Natural killer cell (primary cell): ENCODE data around the gene BCL2L13. TPM values are rescaled to one million over a fixed set of nuclear protein-coding genes. Genes with fewer than 3 reads are reported as not detected.
A peak's percentile ranks its signal among the peaks of the same experiment; 100 is the strongest.

Experiments
- ATAC-seq, 3 donors: fragments of 150-1000 bp in 2 of 3; fragments of 200-7000 bp in 1 of 3; cut with Tn5 transposase; 1 replicate in 1 of 3; 2 replicates in 2 of 3; pipeline ENCODE4 v1.10.0; 2021; ENCODE audit warnings: mild to moderate bottlenecking in 2 of 3, moderate library complexity in 2 of 3
- DNase-seq, 2 donors: peaks; one replicate each; pipeline versions ENCODE4 v3.0.0 to v3.0.0-alpha.2; 2013 to 2021; ENCODE audit warnings: mixed read lengths in 1 of 2
- H3K27ac ChIP-seq: one replicate; pipeline ENCODE4 v1.5.1; 2013; ENCODE audit warnings: mild to moderate bottlenecking, low read length
- H3K27me3 ChIP-seq: one replicate; pipeline ENCODE4 v1.6.1; 2013; ENCODE audit warnings: low read length; ENCODE audit not compliant: control insufficient read depth, insufficient read depth
- H3K36me3 ChIP-seq: one replicate; pipeline ENCODE4 v1.6.1; 2013; ENCODE audit warnings: low read length; ENCODE audit not compliant: control insufficient read depth, insufficient read depth
- H3K4me1 ChIP-seq: one replicate; pipeline ENCODE4 v1.6.1; 2013; ENCODE audit warnings: low read length; ENCODE audit not compliant: control insufficient read depth, insufficient read depth
- H3K4me3 ChIP-seq: one replicate; pipeline ENCODE4 v1.5.1; 2013; ENCODE audit warnings: low read length
- H3K9me3 ChIP-seq: one replicate; pipeline ENCODE4 v1.6.1; 2013; ENCODE audit warnings: low read length; ENCODE audit not compliant: control insufficient read depth, insufficient read depth
- H3K27ac Mint-ChIP-seq, 2 donors: one replicate each; pipeline ENCODE4 v1.8.0; 2022; ENCODE audit warnings: mild to moderate bottlenecking in 2 of 2, mixed read lengths in 2 of 2, moderate library complexity in 1 of 2
- H3K27me3 Mint-ChIP-seq, 2 donors: one replicate each; pipeline ENCODE4 v1.8.0; 2022; ENCODE audit warnings: low read depth in 2 of 2, mixed read lengths in 2 of 2
- H3K36me3 Mint-ChIP-seq: one replicate; pipeline ENCODE4 v1.8.0; 2022; ENCODE audit warnings: mixed read lengths
- H3K4me1 Mint-ChIP-seq, 2 donors: one replicate each; pipeline ENCODE4 v1.8.0; 2022; ENCODE audit warnings: mixed read lengths in 2 of 2
- H3K4me3 Mint-ChIP-seq: one replicate; pipeline ENCODE4 v1.8.0; 2022; ENCODE audit warnings: mild to moderate bottlenecking, moderate library complexity, mixed read lengths
- H3K9me3 Mint-ChIP-seq, 2 donors: one replicate each; pipeline ENCODE4 v1.8.0; 2022; ENCODE audit warnings: mixed read lengths in 2 of 2
- CTCF ChIP-seq: fragments of 200-600 bp; IDR thresholded peaks from one replicate; pipeline ENCODE4 v1.8.0; 2022; ENCODE audit warnings: antibody characterized with exemption
- WGBS: methylation state at CpG from one replicate; pipeline ENCODE4 v1.1.7; 2013; ENCODE audit warnings: missing lambda C conversion rate; ENCODE audit not compliant: insufficient coverage; 5-methylcytosine and 5-hydroxymethylcytosine counted together
- intact Hi-C: fragments of 100-400 bp; cut with micrococcal nuclease; formaldehyde crosslinking; loops from one replicate; pipeline ENCODE4 v1.14.2; 2022
- total RNA-seq, 4 donors: library from RNA; stranded (reverse); fragments of 120-200 nt in 1 of 4; gene quantifications; one replicate each; pipeline versions ENCODE4 v1.2.3 to v1.2.4, GENCODE V29; 2013 to 2022

BCL2L13 gene
- total RNA-seq, 3 donors from 2014 or later (not counting 1 experiment from before 2014, with no cell fraction given): 19.1 to 28.7 (median 23.3) TPM

- no peaks in the 10 kb centered on the region for H3K36me3 Mint-ChIP-seq
- no peaks in the 10 kb centered on the region for H3K9me3 Mint-ChIP-seq
- no peak overlapping the region for H3K4me3 Mint-ChIP-seq
- Histone ChIP-seq H3K27ac (no peak overlapping the region), H3K27me3 (no peaks in the 10 kb centered on the region), H3K36me3 (no peaks in the 10 kb centered on the region), H3K9me3 (no peaks in the 10 kb centered on the region), H3K4me3 (no peak overlapping the region), H3K4me1 (peaks cover 81% of the 10 kb centered on the region)
- H3K4me1 Mint-ChIP-seq: peaks cover 46 to 51% of the 10 kb centered on the region in 2 donors
- intact Hi-C loops: loop anchor here (10.0 kb wide), 1 partner anchor 686 kb away; the partner anchor contains the start of gene IL17RA
- no peak for TF ChIP-seq CTCF
- ATAC-seq: no peak
- no peaks in the 10 kb centered on the region for H3K27me3 Mint-ChIP-seq
- no peak for DNase-seq
- peak overlapping the region; percentile 72 to 77 for H3K27ac Mint-ChIP-seq
- 91% methylated on average over 19 of the region's 19 CpGs for WGBS
Measured at GRCh38 chr22:17770180-17771077, 131.9 kb downstream of the BCL2L13 start.

GRCh38 chr22:17772249-17772957 lies 133.8 kb downstream of the BCL2L13 start:
- no peaks in the 10 kb centered on the region for H3K27me3 Mint-ChIP-seq
- H3K27ac Mint-ChIP-seq: peak overlapping the region; percentile 82 to 90
- Histone ChIP-seq H3K9me3 (no peaks in the 10 kb centered on the region), H3K4me3 (no peak overlapping the region), H3K27me3 (no peaks in the 10 kb centered on the region), H3K36me3 (no peaks in the 10 kb centered on the region), H3K27ac (peak overlapping the region; percentile 56), H3K4me1 (peaks cover 90% of the 10 kb centered on the region)
- DNase-seq (no peak), ATAC-seq (no peak)
- intact Hi-C loops: loop anchor here (10.0 kb wide), 1 partner anchor 688 kb away; the partner anchor contains the start of gene IL17RA
- H3K4me3 Mint-ChIP-seq: peak overlapping the region; percentile 94
- no peaks in the 10 kb centered on the region for H3K36me3 Mint-ChIP-seq
- no peak for TF ChIP-seq CTCF
- no peaks in the 10 kb centered on the region for H3K9me3 Mint-ChIP-seq
- H3K4me1 Mint-ChIP-seq: peaks cover 56 to 63% of the 10 kb centered on the region in 2 donors
- 85% methylated on average over 21 of the region's 21 CpGs for WGBS

GRCh38 chr22:17772958-17773605 lies 134.5 kb downstream of the BCL2L13 start:
- H3K27ac Mint-ChIP-seq: peak overlapping the region; percentile 82 to 90
- DNase-seq (no peak), ATAC-seq (no peak)
- peak overlapping the region; percentile 64 for H3K4me3 ChIP-seq
- peaks cover 56 to 63% of the 10 kb centered on the region in 2 donors for H3K4me1 Mint-ChIP-seq
- peak overlapping the region; percentile 94 for H3K4me3 Mint-ChIP-seq
- H3K9me3 Mint-ChIP-seq: no peaks in the 10 kb centered on the region
- TF ChIP-seq CTCF: no peak
- intact Hi-C loops: loop anchor here (10.0 kb wide), 1 partner anchor 688 kb away; the partner anchor contains the start of gene IL17RA
- H3K36me3 ChIP-seq: no peaks in the 10 kb centered on the region
- H3K27ac ChIP-seq: peak overlapping the region; percentile 59
- H3K4me1 ChIP-seq: peaks cover 90% of the 10 kb centered on the region
- no peaks in the 10 kb centered on the region for H3K36me3 Mint-ChIP-seq
- H3K27me3 Mint-ChIP-seq: no peaks in the 10 kb centered on the region
- H3K27me3 ChIP-seq: no peaks in the 10 kb centered on the region
- no peaks in the 10 kb centered on the region for H3K9me3 ChIP-seq
- WGBS: 30% methylated on average over 17 of the region's 18 CpGs
